Pancreas (tissue), 10 donors: ENCODE measurements around the gene ESAM. TPM values are rescaled to one million over a fixed set of nuclear protein-coding genes. Genes with fewer than 3 reads are reported as not detected.

Experiments used
- ATAC-seq, 4 donors: fragments of 200-7000 bp; cut with Tn5 transposase; one replicate each; pipeline versions ENCODE4 v1.8.0 to v1.9.1; 2020; ENCODE audit warnings: mild to moderate bottlenecking in 4 of 4, moderate library complexity in 4 of 4
- DNase-seq, 6 donors: peaks; one replicate each; pipeline ENCODE4 v3.0.0-alpha.2; 2020
- FAIRE-seq: peaks from 2 replicates; lab custom pipeline; 2012; peaks lifted over from hg19 to GRCh38; lab: Jason Lieb, UNC
- H3K27ac ChIP-seq, 4 donors: fragments of 200-600 bp; sonication (generic); 1 replicate in 3 of 4; 2 replicates in 1 of 4; pipeline versions ENCODE4 v1.5.0 to v1.8.0; 2020
- H3K27me3 ChIP-seq, 4 donors: fragments of 200-600 bp; one replicate each; pipeline ENCODE4 v1.8.0; 2021
- H3K36me3 ChIP-seq, 3 donors: fragments of 200-600 bp; sonication (generic) in 1 of 3; one replicate each; pipeline versions ENCODE4 v1.5.0 to v1.8.0; 2020 to 2021
- H3K4me1 ChIP-seq, 3 donors: fragments of 200-600 bp; one replicate each; pipeline ENCODE4 v1.8.0; 2021
- H3K4me3 ChIP-seq, 4 donors: fragments of 200-600 bp; sonication (generic) in 2 of 4; one replicate each; pipeline versions ENCODE4 v1.5.0 to v1.8.0; 2020 to 2021
- H3K9me3 ChIP-seq, 4 donors: fragments of 200-600 bp; one replicate each; pipeline ENCODE4 v1.8.0; 2021
- CTCF ChIP-seq, 4 donors: fragments of 200-600 bp; sonication (generic) in 3 of 4; IDR thresholded peaks; one replicate each; pipeline versions ENCODE4 v1.5.0 to v1.8.0; 2021; ENCODE audit warnings: antibody characterized with exemption in 4 of 4
- WGBS, 2 donors: extraction: QIAGEN DNeasy Blood & Tissue Kit; methylation state at CpG; one replicate each; pipeline ENCODE4 v1.1.7; 2013; 5-methylcytosine and 5-hydroxymethylcytosine counted together
- intact Hi-C, 3 donors: fragments of 100-400 bp; cut with DNase I; formaldehyde crosslinking; loops; one replicate each; pipeline versions ENCODE4 v1.11.1 to v1.14.2; 2022
- polyA plus RNA-seq, 2 donors: library from polyadenylated mRNA; stranded (reverse); fragments of 200-250 nt; gene quantifications; one replicate each; pipeline ENCODE4 v1.2.3, GENCODE V29; 2013
- total RNA-seq, 6 donors: library from RNA; stranded (reverse); fragmentation: NEBNext Ultra II Directional in 4 of 6; extraction: Animal tissue kit (Norgen Biotek cat#: 25700) in 4 of 6; gene quantifications; one replicate each; pipeline versions ENCODE4 v1.2.1 to v1.2.4, GENCODE V29; 2021 to 2023
- donor health status: healthy with polysubstance abuse.
- donor health status: DM: no; HTN: no; CAD: no; lungs with moderate emphysema.
- donor health status: DM: no; HTN: no; CAD: no.
- donor health status: control.
- donor health status: control.
- donor health status: Bipolar disorder and iron deficiency.
- donor health status: DM: yes; HTN: yes; CAD: no.
- donor health status: DM: no; HTN: no; CAD: no.
- donor health status: DM: no; HTN: no; CAD: no.
- donor health status: DM: yes; HTN: yes; CAD: no.

ESAM gene
- total and polyA plus RNA-seq, 8 donors: 5.0 to 27.1 (median 7.8) TPM

- H3K27me3 ChIP-seq: no peaks in the 10 kb centered on the region
- FAIRE-seq: no peak
- intact Hi-C loops: loop anchor here in 1 of 3 donors (10.0 kb wide), 1 partner anchor 73 kb away; the partner anchor contains the start of genes SIAE and SPA17
- WGBS, 2 donors: 77 to 80% methylated on average over 7 of the region's 7 CpGs
- no peak overlapping the region for H3K4me3 ChIP-seq
- H3K27ac ChIP-seq: no peak overlapping the region
- DNase-seq: no peak
- no peak for TF ChIP-seq CTCF (IDR thresholded peaks at IDR 0.05)
- no peaks in the 10 kb centered on the region for H3K4me1 ChIP-seq
- no peaks in the 10 kb centered on the region for H3K36me3 ChIP-seq
- no peak for ATAC-seq
- H3K9me3 ChIP-seq: no peaks in the 10 kb centered on the region
Measured at GRCh38 chr11:124748100-124748418, 14.0 kb downstream of the ESAM start.

- FAIRE-seq (no peak), ATAC-seq (no peak), DNase-seq (no peak)
- Histone ChIP-seq H3K36me3 (no peaks in the 10 kb centered on the region), H3K4me1 (no peaks in the 10 kb centered on the region), H3K27me3 (no peaks in the 10 kb centered on the region), H3K9me3 (no peaks in the 10 kb centered on the region), H3K27ac (peak overlapping the region in 3 of 4 donors; percentile 6 to 82 (median 71)), H3K4me3 (no peak overlapping the region)
- WGBS, 2 donors: 67 to 70% methylated on average over 14 of the region's 14 CpGs
- intact Hi-C loops: loop anchor here in 1 of 3 donors (10.0 kb wide), 1 partner anchor 73 kb away; the partner anchor contains the start of genes SIAE and SPA17
- TF ChIP-seq CTCF (IDR thresholded peaks at IDR 0.05): no peak
Measured at GRCh38 chr11:124747406-124748099, 14.5 kb downstream of the ESAM start.

GRCh38 chr11:124746621-124747243, 15.4 kb downstream of the ESAM start:
- no peaks in the 10 kb centered on the region for H3K9me3 ChIP-seq
- peaks cover 0 to under 1% (median 0%) of the 10 kb centered on the region in 4 donors for H3K27me3 ChIP-seq
- 4 to 5% methylated on average over 37 of the region's 37 CpGs for WGBS, 2 donors
- ATAC-seq (peak; percentile 90 to 94 (median 93)), DNase-seq (peak; percentile 80 to 92 (median 88)), FAIRE-seq (no peak)
- H3K36me3 ChIP-seq: no peaks in the 10 kb centered on the region
- H3K4me1 ChIP-seq: no peaks in the 10 kb centered on the region
- TF ChIP-seq CTCF (IDR thresholded peaks at IDR 0.05): peak in 1 of 4 donors; percentile 14
- intact Hi-C loops: loop anchor here in 1 of 3 donors (10.0 kb wide), 1 partner anchor 72 kb away; the partner anchor contains the start of genes SIAE and SPA17
- peak overlapping the region; percentile 15 to 82 (median 50) for H3K27ac ChIP-seq
- peak overlapping the region; percentile 24 to 62 (median 42) for H3K4me3 ChIP-seq

- 5 to 6% methylated on average over 36 to 41 of the region's 41 CpGs for WGBS, 2 donors
- intact Hi-C loops: loop anchor here in 1 of 3 donors (10.0 kb wide), 1 partner anchor 71 kb away; the partner anchor contains the start of genes SIAE and SPA17
- FAIRE-seq (no peak), DNase-seq (peak in 5 of 6 donors; percentile 17 to 76 (median 49)), ATAC-seq (peak; percentile 38 to 62 (median 58))
- peak overlapping the region; percentile 24 to 62 (median 42) for H3K4me3 ChIP-seq
- peak in 2 of 4 donors; percentile 10 to 23 for TF ChIP-seq CTCF (IDR thresholded peaks at IDR 0.05)
- peaks cover 0 to 7% (median 0%) of the 10 kb centered on the region in 4 donors for H3K27me3 ChIP-seq
- H3K4me1 ChIP-seq: no peaks in the 10 kb centered on the region
- no peaks in the 10 kb centered on the region for H3K36me3 ChIP-seq
- no peaks in the 10 kb centered on the region for H3K9me3 ChIP-seq
- peak overlapping the region; percentile 15 to 82 (median 50) for H3K27ac ChIP-seq
Measured at GRCh38 chr11:124745835-124746620, 16.1 kb downstream of the ESAM start.
